Mammary epithelial cell (primary cell): ENCODE data around the gene OR9Q1.

Source experiments
- CTCF ChIP-seq, 2 donors: IDR thresholded peaks in 1 of 2; conservative IDR thresholded peaks in 1 of 2; 2 replicates each; pipeline ENCODE4 v1.5.1; 2011 to 2012; ENCODE audit warnings: inconsistent platforms in 2 of 2, low read length in 2 of 2, mild to moderate bottlenecking in 2 of 2, control low read depth in 1 of 2, low read depth in 1 of 2; ENCODE audit not compliant: insufficient read depth in 1 of 2; ENCODE audit errors: extremely low read depth in 1 of 2
- EZH2 ChIP-seq: IDR thresholded peaks from 2 replicates; pipeline ENCODE4 v1.6.1; 2012; ENCODE audit warnings: low read length, inconsistent platforms, borderline replicate concordance

DNA sequence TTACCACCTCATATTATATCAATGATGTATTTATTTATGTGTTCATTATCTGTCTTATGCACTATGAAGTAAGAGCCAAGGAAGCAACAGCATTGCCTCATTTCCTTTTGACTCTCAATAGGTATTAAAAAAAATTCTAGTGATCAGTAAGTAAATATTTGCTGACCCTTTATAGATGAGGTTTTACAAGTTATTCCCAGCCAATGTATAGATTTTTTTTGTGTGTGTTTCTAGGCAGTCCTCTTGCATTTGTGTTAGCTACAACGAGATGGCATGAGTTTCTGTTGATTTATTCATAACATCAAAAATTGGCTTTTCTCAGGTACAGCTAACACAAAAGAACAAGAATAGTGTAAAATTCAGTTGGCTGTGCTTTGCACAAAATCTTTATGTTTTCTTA lies 175.6 kb downstream of the OR9Q1 start:
- no peak for TF ChIP-seq EZH2
- no peak for TF ChIP-seq CTCF (conservative IDR thresholded peaks at IDR 0.05 in 1 of 2, IDR thresholded peaks at IDR 0.05 in 1 of 2; ENCODE audit: extremely low read depth in 1 of 2, insufficient read depth in 1 of 2, low read depth in 1 of 2, low read length in 2 of 2)
